HK-2 (cell line): ENCODE results near the gene C2CD3.

Experiments used
- DNase-seq: peaks from one replicate; pipeline ENCODE4 v3.0.0-alpha.2; 2018; ENCODE audit not compliant: unreplicated experiment

C2CD3 gene

DNA sequence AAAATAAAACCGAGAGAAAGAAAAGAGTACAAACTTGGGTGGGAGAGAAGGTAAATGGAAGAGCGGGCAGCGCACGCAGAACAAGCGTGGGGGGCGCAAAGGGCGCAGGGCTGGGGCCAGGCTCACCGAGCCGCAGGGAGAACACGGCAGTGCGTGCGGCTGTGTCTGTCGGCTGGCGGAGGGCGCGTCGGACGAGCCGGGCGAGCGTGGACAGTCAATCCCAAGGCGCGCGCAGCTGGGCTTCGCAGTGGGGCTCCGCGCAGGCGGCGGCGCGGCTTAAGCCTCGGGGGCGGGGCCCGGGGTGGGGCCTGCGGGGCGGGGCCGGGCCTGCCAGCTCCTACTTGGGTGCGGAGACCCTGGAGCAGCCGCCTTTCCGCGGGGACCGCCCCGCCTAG is 188.2 kb downstream of the C2CD3 start, which contains the start of gene UCP2:
TSS of gene UCP2 (minus strand) at position 249 of the 395 bp plus-strand sequence. CDS start 4,465 bp downstream, outside the sequence.
- DNase-seq: peak; percentile 85

DNA sequence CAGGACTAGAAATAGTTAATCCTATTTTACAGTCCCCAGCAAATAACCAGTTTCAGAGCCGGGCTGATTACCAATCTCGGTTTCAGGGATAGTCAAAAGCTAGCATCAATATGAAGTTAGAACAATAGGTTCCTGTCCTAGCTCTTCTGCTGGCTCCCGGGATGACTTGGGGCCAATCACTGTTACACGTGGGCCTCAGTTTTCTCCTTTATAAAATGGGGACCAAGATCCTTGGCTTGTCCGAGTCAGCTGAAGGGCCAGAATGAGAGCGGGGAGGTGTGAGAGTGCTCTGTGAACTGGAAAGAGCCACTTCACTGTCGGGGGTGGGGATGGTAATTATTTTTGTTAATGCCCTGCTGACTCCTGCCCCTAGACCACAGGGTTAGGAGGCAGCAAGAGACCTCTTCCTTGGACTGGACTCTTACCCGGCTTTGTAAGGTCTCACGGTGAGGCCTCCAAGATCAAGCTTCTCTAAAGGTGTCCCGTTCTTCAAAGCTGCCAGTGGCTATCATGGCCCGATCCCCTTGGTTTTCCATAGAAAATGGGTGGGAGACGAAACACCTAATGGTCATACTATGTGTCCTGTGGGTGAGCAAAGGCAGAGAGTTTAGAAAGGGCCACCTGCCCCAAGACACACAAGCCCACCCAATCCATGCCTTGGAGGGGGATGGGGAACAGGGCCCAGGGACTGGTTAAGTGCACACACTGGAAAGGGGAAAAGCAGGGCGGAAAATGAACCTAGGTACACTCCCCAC is 189.6 kb downstream of the C2CD3 start:
- no peak for DNase-seq

DNA sequence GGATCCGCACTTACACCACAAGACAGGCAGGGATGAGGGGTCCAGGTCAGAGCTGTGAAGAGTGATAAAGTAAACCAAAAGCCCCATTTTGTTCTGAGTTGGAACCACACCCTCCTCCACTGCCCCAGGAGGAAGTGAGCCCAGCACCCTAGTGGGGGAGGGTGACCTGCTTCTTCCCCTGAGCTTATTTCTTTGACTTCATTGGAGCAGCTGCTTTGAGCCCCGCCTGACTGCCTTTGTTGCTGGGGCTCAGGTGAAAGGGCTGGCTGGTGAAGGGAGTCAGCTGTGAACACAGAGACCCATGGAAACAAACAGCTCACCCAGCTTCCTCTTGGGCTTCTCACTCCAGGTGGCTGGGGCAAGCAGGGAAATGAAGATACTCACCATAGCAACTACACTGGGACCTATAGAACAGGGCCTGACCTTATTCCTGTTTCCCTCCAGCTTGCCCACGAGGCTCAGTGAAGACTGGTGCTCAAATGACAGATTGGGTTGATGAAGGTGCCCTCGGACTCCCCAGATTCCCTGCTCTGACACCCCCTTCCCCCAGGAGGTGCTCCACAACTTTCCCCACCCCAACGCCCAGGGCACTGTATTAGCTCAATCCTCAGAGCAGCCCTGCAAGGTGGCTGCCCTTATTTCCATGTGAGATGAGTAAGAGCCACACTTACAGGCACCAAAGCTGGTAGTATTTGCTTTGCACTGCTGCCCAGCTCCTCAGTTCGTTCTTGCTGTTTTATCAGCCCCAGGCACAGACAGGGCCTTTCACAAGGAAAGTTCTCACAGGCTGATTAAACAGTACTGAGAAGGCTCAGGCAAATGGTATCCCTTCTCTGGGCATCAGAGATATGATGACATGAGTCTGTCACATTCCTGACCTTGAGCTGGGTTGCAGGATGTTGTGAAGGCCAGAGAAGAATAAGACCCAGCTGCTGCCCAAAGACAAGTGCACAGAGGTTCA is 190.5 kb downstream of the C2CD3 start:
- no peak for DNase-seq

GRCh38 chr11:73978576-73979086 is 192.2 kb downstream of the C2CD3 start:
- DNase-seq: no peak

DNA sequence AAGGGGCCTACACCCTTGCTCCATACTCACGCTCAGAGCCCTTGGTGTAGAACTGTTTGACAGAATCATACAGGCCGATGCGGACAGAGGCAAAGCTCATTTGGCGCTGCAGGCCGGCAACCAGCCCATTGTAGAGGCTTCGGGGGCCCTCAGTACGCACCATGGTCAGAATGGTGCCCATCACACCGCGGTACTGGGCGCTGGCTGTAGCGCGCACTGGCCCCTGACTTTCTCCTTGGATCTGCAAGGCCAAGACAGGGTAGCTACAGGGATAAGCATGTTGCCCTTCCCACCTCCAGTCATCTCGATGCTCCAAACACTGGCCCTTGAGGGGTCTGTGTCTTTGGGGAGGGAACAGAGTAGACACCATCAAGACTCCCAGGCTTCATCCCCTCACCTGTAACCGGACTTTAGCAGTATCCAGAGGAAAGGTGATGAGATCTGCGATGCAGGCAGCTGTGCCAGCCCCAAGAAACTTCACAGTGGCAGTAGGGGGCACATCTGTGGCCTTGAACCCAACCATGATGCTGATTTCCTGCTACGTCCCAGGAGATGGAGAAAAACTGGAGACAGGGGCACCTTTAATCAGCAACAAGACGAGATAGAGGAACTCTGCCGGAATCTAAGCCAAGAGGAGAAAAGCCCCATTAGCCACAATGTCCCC is 192.8 kb downstream of the C2CD3 start:
- no peak for DNase-seq

DNA sequence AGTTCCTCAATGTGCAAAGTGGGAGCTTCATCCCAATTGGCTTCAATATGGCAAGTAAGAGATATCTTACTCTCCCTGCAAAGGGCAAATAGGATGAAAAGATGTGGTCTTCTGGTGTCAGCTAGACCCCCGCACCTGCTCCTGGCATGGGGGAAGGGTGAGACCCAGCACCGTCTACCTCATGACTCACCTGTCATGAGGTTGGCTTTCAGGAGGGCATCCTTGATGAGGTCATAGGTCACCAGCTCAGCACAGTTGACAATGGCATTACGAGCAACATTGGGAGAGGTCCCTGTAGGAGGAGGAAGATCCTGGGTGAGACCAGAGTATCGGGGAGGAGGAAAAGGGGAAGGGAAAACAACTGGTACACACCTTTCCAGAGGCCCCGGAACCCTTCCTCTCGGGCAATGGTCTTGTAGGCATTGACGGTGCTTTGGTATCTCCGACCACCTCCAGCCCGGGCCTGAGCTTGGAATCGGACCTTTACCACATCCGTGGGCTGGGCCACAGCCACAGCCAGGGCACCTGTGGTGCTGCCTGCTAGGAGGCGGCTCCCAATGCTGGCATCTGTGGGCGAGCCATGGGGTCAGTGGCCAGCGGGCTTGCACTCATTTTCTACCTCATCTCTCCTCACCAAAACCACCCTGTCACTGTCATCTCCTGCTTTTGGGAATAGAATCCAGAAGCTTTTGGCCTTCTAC is 194.2 kb downstream of the C2CD3 start:
- DNase-seq: no peak

DNA sequence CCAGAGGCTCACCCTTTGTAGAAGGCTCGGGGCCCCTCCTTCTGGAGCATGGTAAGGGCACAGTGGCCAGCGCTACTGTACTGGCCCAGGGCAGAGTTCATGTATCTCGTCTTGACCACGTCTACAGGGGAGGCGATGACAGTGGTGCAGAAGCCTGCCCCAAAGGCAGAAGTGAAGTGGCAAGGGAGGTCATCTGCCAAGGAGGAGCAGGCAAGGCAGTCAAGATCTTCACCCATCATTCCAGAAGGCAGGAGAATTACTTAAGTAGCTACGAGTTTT is 195.4 kb downstream of the C2CD3 start:
- DNase-seq: no peak

- no peak for DNase-seq
Measured at GRCh38 chr11:73974604-73975478, 196.0 kb downstream of the C2CD3 start.

DNA sequence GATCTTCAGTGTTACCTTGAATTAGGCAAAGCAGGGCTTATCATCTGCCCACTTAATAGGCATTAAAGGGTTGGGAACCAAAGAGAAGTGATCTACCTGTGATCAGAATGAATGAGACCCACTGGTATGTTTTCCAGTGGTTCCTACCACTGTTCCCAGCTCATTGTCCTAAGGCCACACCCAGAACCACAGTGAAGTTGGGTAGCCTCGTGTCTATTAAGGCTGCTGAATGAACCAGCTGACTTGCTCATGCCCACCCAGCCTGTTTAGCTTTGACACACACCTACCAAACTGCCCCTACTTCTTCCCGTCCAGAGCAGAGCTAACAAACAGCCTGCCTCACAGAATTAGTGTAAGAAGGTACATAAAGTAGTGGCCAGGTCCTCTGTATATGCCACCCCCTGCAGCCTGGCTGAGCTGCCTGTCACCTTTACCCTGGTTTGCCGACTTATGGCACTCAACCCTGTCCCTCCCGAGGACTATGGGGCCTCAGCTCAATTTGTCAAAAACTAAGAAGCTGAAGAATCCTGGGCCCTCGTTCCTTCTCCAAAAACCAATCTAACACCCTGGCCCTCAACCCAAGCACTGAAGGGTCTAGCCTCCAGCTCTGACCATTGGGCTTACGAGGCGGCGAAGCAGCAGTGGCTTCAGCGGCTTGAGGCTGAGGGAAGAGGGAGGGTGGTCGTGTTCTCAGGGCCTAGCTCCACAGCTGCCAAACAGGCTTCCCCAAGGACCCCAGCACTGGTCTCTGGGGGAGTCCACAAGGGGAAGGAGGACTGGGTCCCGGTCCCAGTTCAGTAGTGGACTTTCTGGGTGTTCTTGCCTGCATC is 198.0 kb downstream of the C2CD3 start:
- peak; percentile 32 for DNase-seq

DNA sequence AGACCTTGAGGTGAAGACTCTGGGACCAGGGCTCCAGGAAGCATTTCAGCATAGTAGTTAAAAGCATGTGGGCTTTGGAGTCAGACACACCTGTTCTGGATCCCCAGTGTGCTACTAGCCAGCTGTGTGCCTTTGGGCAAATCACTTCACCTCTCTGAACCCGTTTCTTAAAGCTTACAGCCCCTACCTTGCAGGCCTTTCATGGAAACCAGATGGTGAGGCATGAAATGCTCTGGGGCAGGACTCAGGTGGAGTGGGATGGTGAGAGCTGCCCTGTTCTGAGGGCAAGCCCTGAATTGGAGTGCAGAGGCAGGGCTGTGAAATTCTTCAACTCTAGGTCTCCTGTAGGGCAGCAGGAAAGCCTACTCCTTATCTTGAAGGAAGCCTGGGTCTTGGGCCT is 198.6 kb downstream of the C2CD3 start:
- no peak for DNase-seq

GRCh38 chr11:73971175-73971719 is 199.6 kb downstream of the C2CD3 start:
- peak; percentile 31 for DNase-seq

- no peak for DNase-seq
Measured at GRCh38 chr11:73969991-73970800, 200.6 kb downstream of the C2CD3 start.

DNA sequence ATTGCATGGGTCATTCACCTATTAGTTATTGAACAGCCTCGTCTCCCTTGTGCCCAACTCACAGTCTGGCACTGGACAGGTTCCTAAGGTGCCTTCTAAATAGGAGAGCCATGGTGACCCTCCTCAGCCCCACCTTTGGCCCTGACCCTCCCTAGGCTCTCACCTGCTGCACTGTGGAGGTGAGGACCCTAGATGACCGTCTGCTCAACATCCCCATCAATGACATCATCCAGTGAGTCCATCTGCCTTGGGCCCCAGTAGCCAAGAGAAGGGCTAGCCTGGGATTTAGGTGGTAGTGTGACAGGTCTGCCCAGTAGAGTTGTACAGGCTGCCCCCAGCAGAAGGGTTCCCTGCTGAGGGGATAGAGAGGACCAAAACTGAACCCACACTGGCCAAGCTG is 201.7 kb downstream of the C2CD3 start:
- no peak for DNase-seq

DNA sequence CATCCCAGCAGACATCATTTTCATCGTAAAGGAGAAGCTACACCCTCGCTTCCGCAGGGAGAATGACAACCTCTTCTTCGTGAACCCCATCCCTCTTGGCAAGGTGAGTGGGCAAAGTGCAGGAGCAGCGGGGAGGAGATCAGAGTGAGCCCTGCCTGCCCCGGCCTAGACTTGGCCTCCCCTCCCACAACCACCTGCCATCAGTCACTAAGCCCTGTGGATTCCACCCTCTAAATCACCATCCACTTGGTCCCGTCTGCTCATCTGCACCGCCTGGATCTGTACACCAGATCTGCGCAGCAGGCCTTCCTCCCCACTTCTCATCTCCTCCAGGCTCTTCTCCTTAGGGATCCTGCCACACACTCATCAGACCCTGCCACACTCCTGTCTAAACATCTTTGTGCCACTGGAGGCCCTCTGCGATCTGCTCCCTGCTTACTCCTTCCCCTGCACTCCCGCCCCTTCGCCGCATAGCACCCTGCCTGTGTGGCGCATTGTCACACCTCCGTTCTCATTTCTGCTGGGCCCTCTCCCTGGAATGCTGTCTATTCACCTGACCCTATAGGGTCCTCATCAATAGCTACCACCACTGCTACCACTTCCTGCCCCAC is 202.3 kb downstream of the C2CD3 start:
- no peak for DNase-seq

- no peak for DNase-seq
Measured at GRCh38 chr11:73965764-73966121, 205.1 kb downstream of the C2CD3 start.

DNA sequence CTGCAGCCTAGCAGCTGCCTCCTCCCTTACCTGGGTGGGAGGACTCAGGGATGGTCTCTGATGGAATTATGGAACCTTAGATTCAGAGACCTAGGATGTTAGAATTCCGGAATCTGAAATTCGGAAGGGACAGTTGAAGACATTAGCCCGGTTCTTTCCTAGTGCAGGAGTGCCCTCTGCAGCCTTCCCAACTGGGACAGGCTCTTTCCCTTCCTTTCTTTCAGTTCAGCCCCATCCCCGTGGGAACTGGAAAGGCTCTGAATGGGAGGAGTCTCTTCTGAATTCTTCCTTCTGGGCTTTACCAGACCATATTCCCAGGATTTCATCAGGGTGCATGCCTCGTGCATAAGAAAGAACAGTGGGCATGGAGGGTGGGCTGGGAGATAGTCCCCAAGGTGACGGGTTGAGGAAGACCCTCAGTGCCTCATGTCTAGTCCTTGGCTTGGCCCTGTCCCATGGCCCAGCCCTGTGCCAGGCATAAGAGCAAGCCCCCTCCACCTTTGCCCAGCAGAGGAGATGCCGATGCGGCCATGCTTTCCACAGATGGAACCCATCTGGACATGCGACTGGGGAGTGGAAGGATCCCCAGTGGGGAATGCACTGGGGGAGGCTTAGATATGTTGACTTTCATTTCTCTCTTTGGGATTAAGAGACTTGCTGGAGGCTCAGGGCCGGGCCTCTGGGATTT is 205.6 kb downstream of the C2CD3 start:
- no peak for DNase-seq

GRCh38 chr11:73963861-73964260 is 206.9 kb downstream of the C2CD3 start:
- no peak for DNase-seq
